Peyer's patch (tissue), 4 donors: ENCODE results near the gene SLC13A5.

Experiments
- CTCF ChIP-seq, 6 experiments: fragments of 450-650 bp in 4 of 6; fragments of 200-600 bp in 2 of 6; sonication (generic) in 1 of 6; IDR thresholded peaks; one replicate each; pipeline ENCODE4 v1.5.1; 2017 to 2019; ENCODE audit warnings: antibody characterized with exemption in 6 of 6, mild to moderate bottlenecking in 3 of 6, moderate library complexity in 1 of 6
- POLR2A ChIP-seq, 2 donors: fragments of 450-650 bp; IDR thresholded peaks; one replicate each; pipeline ENCODE4 v1.5.1; 2017; ENCODE audit warnings: antibody characterized with exemption in 2 of 2, mild to moderate bottlenecking in 2 of 2, moderate library complexity in 2 of 2

- TF ChIP-seq CTCF (IDR thresholded peaks at IDR 0.05) (no peak), POLR2A (IDR thresholded peaks at IDR 0.05) (no peak)
Measured at GRCh38 chr17:6660101-6660500, 53.1 kb downstream of the SLC13A5 start.
